Adipocyte (in vitro differentiated cells): ENCODE data around the gene DCDC2B.

Experiments used
- DNase-seq: peaks from one replicate; pipeline ENCODE4 v3.0.0-alpha.2; 2015; ENCODE audit warnings: low read depth
- H3K27me3 ChIP-seq: replicated peaks from 2 replicates; pipeline ENCODE4 v1.7.0; 2013; ENCODE audit warnings: mild to moderate bottlenecking, low read length, moderate library complexity; ENCODE audit not compliant: control insufficient read depth, insufficient read depth
- H3K36me3 ChIP-seq: 2 replicates; pipeline ENCODE4 v1.7.0; 2013; ENCODE audit warnings: low read length, mild to moderate bottlenecking, moderate library complexity; ENCODE audit not compliant: control insufficient read depth, insufficient read depth, severe bottlenecking
- H3K4me1 ChIP-seq: 2 replicates; pipeline ENCODE4 v1.7.0; 2013; ENCODE audit warnings: mild to moderate bottlenecking, low read length, moderate library complexity; ENCODE audit not compliant: control insufficient read depth, insufficient read depth
- H3K4me3 ChIP-seq: 2 replicates; pipeline ENCODE4 v1.7.0; 2013; ENCODE audit warnings: mild to moderate bottlenecking, low read length, moderate library complexity
- H3K9ac ChIP-seq: 2 replicates; pipeline ENCODE4 v1.7.0; 2013; ENCODE audit warnings: mild to moderate bottlenecking, low read length, moderate library complexity
- H3K9me3 ChIP-seq: 2 replicates; pipeline ENCODE4 v1.7.0; 2013; ENCODE audit warnings: mild to moderate bottlenecking, low read length, moderate library complexity; ENCODE audit not compliant: control insufficient read depth

The DCDC2B gene

GRCh38 chr1:32197074-32197473 lies 11.8 kb upstream of the DCDC2B start:
- no peaks in the 10 kb centered on the region for H3K9me3 ChIP-seq
- no peak overlapping the region for H3K4me3 ChIP-seq
- peaks cover 42% of the 10 kb centered on the region for H3K4me1 ChIP-seq
- H3K36me3 ChIP-seq = peaks cover 65% of the 10 kb centered on the region
- H3K9ac ChIP-seq = no peak overlapping the region
- no peak for DNase-seq
- H3K27me3 ChIP-seq = no peaks in the 10 kb centered on the region

GRCh38 chr1:32197837-32198236 lies 11.1 kb upstream of the DCDC2B start:
- peaks cover 42% of the 10 kb centered on the region for H3K4me1 ChIP-seq
- peaks cover 57% of the 10 kb centered on the region for H3K36me3 ChIP-seq
- no peaks in the 10 kb centered on the region for H3K27me3 ChIP-seq
- DNase-seq = no peak
- H3K9me3 ChIP-seq = no peaks in the 10 kb centered on the region
- H3K4me3 ChIP-seq = no peak overlapping the region
- no peak overlapping the region for H3K9ac ChIP-seq

GRCh38 chr1:32198237-32199042 lies 10.4 kb upstream of the DCDC2B start:
- Histone ChIP-seq H3K9me3 (no peaks in the 10 kb centered on the region), H3K9ac (no peak overlapping the region), H3K4me1 (peaks cover 42% of the 10 kb centered on the region), H3K4me3 (no peak overlapping the region), H3K36me3 (peaks cover 51% of the 10 kb centered on the region), H3K27me3 (no peaks in the 10 kb centered on the region)
- no peak for DNase-seq

DNA sequence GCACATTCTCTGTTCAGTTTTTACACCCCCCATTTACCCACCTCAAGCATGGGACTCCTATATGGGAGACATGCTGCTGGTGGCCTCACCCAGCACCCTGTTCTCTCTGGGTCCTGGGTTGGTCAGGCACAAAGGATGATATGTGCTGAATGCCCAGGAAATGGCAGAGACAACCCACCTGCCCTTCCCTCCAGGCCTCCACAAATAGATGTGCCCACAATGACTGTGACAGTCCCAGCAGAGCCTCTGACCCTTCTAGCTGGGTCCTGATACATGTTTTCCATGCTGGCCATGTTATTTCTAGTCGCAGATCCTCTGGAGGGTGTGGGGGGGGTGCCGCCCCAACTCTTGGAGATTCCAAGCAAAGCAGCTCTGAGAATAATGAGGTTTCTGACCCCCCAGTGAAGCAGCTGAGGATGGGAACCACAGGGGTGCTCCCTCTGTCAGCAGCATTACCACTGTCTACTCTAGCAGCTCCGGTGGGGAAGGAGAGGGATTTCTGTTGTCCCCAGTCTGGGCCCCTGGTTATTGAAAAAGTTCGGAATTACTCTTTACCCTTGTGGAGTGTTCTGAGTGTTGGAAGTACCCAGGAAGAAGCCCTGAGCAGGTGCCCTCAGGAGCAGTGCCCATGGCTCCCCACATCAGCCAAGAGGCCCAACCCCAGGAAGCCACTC lies 9.7 kb upstream of the DCDC2B start:
- Histone ChIP-seq H3K9ac (peak overlapping the region; percentile 75), H3K27me3 (no peaks in the 10 kb centered on the region), H3K36me3 (peaks cover 44% of the 10 kb centered on the region), H3K4me1 (peaks cover 42% of the 10 kb centered on the region), H3K4me3 (no peak overlapping the region), H3K9me3 (no peaks in the 10 kb centered on the region)
- no peak for DNase-seq

DNA sequence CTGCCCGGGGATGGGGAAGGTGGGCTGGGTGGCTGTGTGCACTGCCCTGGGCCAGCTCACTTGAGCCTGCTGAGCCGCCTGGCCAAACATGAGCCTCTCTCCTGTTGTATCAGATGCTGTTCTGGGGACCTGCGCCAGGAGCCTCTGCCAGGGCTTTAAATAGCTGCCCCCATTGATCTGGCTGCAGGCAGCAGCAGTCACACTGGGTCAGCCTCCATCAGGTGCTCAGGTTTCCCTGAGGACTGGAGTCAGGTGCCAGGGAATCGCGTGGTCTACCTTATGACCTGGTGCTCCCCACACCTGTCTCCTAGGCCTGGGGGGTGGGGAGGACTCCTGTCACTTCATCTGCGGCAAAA lies 9.2 kb upstream of the DCDC2B start:
- H3K27me3 ChIP-seq = no peaks in the 10 kb centered on the region
- H3K9ac ChIP-seq = peak overlapping the region; percentile 75
- H3K4me3 ChIP-seq = peak overlapping the region; percentile 83
- H3K4me1 ChIP-seq = peaks cover 42% of the 10 kb centered on the region
- no peaks in the 10 kb centered on the region for H3K9me3 ChIP-seq
- DNase-seq = no peak
- peaks cover 39% of the 10 kb centered on the region for H3K36me3 ChIP-seq

DNA sequence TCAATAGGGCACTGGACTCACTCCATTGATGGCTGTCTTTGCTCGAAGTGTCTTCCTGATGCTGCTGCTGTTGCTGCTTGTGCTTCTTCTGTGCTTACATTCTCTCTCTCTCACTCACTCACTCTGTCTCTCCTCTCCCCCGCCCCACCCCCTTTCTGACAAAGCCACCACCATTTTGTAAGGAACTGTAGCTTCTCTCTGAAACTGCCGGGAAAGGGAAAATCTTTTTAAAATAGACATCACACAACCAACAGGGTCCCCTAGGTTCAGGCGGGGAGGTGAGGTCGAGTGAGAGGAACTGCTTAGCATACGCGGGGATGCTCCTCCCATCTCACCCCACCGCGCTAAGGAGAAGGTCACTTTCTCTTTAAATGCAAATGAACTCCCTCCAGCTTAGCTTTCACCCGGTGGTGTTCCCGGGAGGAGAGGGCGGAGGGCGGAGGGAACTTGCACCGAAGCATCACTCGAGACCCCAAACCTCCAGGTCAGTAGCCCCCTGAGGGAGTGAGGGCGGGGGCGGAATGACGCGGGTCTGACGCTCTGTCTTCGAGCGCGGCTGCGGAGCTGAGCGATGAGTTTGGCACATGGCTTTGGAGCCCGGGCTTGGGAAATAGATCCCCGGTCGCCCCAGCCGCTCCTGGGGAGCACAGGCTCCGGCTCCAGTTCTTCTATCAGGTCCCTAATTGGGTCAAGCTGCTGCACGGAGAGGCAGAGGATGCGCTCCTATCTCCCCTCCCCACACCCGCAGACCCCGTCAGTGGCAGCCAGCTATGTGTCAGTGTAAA lies 8.5 kb upstream of the DCDC2B start, which contains the start of gene CCDC28B:
Gene CCDC28B, plus strand, starts transcription at position 370 of the 785 bp plus-strand sequence. CDS start 1,341 bp downstream, outside the sequence.
- Histone ChIP-seq H3K27me3 (no peaks in the 10 kb centered on the region), H3K9me3 (no peaks in the 10 kb centered on the region), H3K4me3 (peak within 1 kb of the TSS; percentile 83), H3K9ac (peak within 1 kb of the TSS; percentile 75), H3K4me1 (peaks cover 47% of the 10 kb centered on the region), H3K36me3 (peaks cover 32% of the 10 kb centered on the region)
- DNase-seq = peak; percentile 86

DNA sequence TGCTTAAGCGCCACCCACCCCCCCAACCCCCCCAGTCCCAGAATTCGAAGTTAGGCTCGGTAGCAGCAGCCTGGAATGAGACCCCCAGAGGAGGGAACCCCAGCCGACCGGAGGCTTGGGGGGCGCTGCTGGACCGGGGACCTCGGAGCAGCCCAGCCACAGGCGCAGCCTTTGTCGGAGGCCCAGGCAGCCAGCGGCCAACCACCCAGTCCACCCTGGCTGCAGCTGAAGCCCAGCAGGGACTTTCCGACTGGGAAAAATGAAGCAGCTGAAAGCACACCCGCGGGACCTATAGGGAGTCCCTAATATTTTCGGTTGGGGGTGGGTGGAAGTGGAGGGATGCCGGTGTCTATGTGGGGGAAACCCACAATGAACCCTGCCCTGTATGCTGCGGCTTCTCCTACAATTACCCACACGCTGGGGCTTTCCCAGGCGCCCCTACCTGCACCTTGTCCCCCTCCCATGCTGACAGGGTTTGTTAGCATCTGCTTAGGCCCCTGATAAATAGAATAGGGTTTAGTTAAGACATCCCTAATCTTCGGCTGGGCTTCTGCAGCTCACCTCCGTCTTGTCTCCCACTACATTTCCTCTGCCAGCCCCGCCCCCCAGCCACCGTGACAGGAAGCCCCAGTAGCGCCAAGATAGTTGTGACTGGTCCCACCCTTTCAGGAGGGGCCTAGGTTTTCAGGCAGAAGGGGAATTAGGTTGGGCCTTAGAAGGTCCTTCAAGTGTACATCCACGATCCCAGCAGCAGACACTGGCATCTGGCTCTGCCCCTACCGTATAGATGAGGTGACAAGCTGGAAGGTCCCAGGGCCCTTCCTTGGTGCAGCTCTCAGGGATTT lies 7.7 kb upstream of the DCDC2B start:
- Histone ChIP-seq H3K4me3 (peak overlapping the region; percentile 83), H3K9ac (peak overlapping the region; percentile 75), H3K36me3 (peaks cover 23% of the 10 kb centered on the region), H3K27me3 (no peaks in the 10 kb centered on the region), H3K9me3 (no peaks in the 10 kb centered on the region), H3K4me1 (peaks cover 44% of the 10 kb centered on the region)
- DNase-seq = peak; percentile 77

DNA sequence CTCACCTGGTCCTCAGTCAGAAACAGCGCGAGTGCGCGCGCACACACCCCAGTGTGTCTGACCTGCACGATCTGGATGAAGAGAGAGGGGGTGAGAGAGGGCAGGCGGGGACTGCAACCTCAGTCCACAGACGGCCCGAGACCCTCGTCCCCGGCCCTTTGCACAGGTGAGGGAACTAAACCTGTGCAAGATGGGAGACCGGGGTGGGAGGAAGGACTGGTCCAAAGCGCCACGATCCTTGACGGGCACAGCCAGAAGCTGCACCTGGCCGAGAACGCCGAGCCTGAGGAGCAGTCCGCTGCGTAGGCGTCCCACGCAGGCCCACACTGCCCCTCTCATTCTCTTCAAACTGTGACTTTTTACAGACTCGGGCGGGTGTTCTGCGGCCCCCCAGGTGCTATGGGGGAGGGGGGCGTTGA lies 3.9 kb upstream of the DCDC2B start:
- DNase-seq = no peak
- Histone ChIP-seq H3K4me1 (peaks cover 31% of the 10 kb centered on the region), H3K27me3 (no peaks in the 10 kb centered on the region), H3K9ac (peak overlapping the region; percentile 90), H3K36me3 (no peaks in the 10 kb centered on the region), H3K4me3 (peak overlapping the region; percentile 89), H3K9me3 (no peaks in the 10 kb centered on the region)

- H3K4me3 ChIP-seq = peak within 1 kb of the TSS; percentile 89
- peaks cover 23% of the 10 kb centered on the region for H3K4me1 ChIP-seq
- H3K36me3 ChIP-seq = no peaks in the 10 kb centered on the region
- peak within 1 kb of the TSS; percentile 90 for H3K9ac ChIP-seq
- DNase-seq = peak; percentile 95
- no peaks in the 10 kb centered on the region for H3K9me3 ChIP-seq
- H3K27me3 ChIP-seq = no peaks in the 10 kb centered on the region
These were observed 3.2 kb upstream of the DCDC2B start, which contains the start of gene IQCC for GRCh38 chr1:32205401-32206370. Gene IQCC, plus strand, starts transcription at chr1:32205671. Its CDS starts 11 bp downstream, at chr1:32205682.

DNA sequence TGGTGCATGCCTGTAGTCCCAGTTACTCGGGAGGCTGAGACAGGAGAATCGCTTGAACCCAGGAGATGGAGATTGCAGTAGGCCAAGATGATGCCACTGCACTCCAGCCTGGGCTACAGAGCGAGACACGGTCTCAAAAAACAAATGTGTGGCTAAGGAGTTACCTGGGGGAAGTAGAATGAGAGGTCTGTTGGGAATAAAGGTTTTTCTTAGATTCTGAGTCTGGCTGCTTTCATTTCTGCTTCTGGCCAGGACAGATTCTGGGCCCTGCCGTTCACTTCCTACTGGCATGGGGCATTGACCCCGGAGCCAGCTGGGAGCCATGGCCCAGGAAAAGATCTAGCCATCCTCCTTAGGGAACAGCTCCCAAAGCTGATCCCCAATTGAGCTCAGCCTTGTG lies 420 bp upstream of the DCDC2B start:
- Histone ChIP-seq H3K4me3 (no peak overlapping the region), H3K9me3 (no peaks in the 10 kb centered on the region), H3K36me3 (no peaks in the 10 kb centered on the region), H3K4me1 (peaks cover 13% of the 10 kb centered on the region), H3K27me3 (no peaks in the 10 kb centered on the region), H3K9ac (no peak overlapping the region)
- no peak for DNase-seq
